Vagina (tissue), 2 donors: Measurements from ENCODE around the gene RCOR3.

Source experiments
- POLR2A ChIP-seq, 2 donors: fragments of 450-650 bp; IDR thresholded peaks; one replicate each; pipeline ENCODE4 v1.6.1; 2017; ENCODE audit warnings: antibody characterized with exemption in 2 of 2, mild to moderate bottlenecking in 2 of 2, moderate library complexity in 2 of 2
- TF ChIP-seq, protein P1 (sequence below), 3 experiments: fragments of 450-650 bp in 2 of 3; fragments of 200-600 bp in 1 of 3; sonication (generic) in 1 of 3; IDR thresholded peaks; one replicate each; pipeline ENCODE4 v1.5.1; 2017 to 2019; ENCODE audit warnings: antibody characterized with exemption in 3 of 3, mild to moderate bottlenecking in 2 of 3, moderate library complexity in 2 of 3

DNA sequence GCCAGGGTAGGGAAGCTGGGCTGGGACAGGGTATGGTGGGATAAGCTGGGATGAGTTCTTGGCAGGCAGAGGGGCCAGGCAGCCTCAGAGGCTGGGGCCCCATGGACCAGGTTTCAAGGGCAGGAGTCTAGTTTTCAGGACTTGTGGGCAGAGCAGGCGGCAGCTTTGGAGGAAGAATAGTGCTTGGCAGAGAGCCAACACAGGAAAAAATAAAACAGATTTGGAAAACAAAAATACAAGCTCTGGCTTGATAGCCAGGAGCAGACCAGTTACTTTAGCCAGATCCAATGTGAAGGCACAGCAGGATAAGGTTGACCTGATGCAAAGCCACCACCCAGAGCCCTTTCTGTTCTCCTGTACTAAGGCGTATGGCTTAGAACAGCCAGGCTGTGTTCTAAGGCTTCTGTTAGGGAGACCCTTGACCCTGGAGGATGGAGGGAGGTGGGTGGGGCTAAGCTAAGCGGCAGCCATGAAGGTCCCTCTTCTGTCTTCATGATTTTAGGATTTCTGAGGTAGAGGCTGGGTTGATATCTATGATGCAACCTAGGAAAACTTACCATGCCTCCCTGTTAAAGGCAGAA is 73.0 kb downstream of the RCOR3 start:
- TF ChIP-seq, protein P1, sequence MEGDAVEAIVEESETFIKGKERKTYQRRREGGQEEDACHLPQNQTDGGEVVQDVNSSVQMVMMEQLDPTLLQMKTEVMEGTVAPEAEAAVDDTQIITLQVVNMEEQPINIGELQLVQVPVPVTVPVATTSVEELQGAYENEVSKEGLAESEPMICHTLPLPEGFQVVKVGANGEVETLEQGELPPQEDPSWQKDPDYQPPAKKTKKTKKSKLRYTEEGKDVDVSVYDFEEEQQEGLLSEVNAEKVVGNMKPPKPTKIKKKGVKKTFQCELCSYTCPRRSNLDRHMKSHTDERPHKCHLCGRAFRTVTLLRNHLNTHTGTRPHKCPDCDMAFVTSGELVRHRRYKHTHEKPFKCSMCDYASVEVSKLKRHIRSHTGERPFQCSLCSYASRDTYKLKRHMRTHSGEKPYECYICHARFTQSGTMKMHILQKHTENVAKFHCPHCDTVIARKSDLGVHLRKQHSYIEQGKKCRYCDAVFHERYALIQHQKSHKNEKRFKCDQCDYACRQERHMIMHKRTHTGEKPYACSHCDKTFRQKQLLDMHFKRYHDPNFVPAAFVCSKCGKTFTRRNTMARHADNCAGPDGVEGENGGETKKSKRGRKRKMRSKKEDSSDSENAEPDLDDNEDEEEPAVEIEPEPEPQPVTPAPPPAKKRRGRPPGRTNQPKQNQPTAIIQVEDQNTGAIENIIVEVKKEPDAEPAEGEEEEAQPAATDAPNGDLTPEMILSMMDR (IDR thresholded peaks at IDR 0.05): no peak
- no peak for TF ChIP-seq POLR2A (IDR thresholded peaks at IDR 0.05)
